Chondrocyte (in vitro differentiated cells): ENCODE results near the gene SLC35F3. TPM values are rescaled to one million over a fixed set of nuclear protein-coding genes. Genes with fewer than 3 reads are reported as not detected.

Experiments
- DNase-seq: peaks from one replicate; pipeline ENCODE4 v3.0.0; 2021; ENCODE audit warnings: mixed read lengths, low spot score
- H3K27ac Mint-ChIP-seq: one replicate; pipeline ENCODE4 v1.8.0; 2021; ENCODE audit warnings: mild to moderate bottlenecking, moderate library complexity, mixed read lengths; ENCODE audit not compliant: unreplicated experiment
- H3K27me3 Mint-ChIP-seq: 2 replicates; pipeline ENCODE4 v1.8.0; 2021; ENCODE audit warnings: low read depth, mixed read lengths
- H3K36me3 Mint-ChIP-seq: 2 replicates; pipeline ENCODE4 v1.8.0; 2021; ENCODE audit warnings: low read depth, mixed read lengths
- H3K4me1 Mint-ChIP-seq: 2 replicates; pipeline ENCODE4 v1.8.0; 2021; ENCODE audit warnings: low read depth, mild to moderate bottlenecking, mixed read lengths
- H3K4me3 Mint-ChIP-seq: one replicate; pipeline ENCODE4 v1.8.0; 2021; ENCODE audit warnings: mild to moderate bottlenecking, moderate library complexity, mixed read lengths; ENCODE audit not compliant: unreplicated experiment
- H3K9me3 Mint-ChIP-seq: 2 replicates; pipeline ENCODE4 v1.8.0; 2021; ENCODE audit warnings: low read depth, mixed read lengths
- CTCF ChIP-seq: fragments of 200-600 bp; sonication (generic); IDR thresholded peaks from 2 replicates; pipeline ENCODE4 v1.5.0; 2021; ENCODE audit warnings: antibody characterized with exemption, mild to moderate bottlenecking, moderate library complexity
- total RNA-seq: library from RNA; stranded (reverse); gene quantifications from 3 replicates; pipeline ENCODE4 v1.2.1, GENCODE V29; 2021

SLC35F3 gene
- total RNA-seq, 1 donor from 2014 or later: not detected

- Mint-ChIP-seq H3K4me1 (no peaks in the 10 kb centered on the region), H3K4me3 (no peak overlapping the region), H3K27ac (no peak overlapping the region), H3K9me3 (peaks cover 13% of the 10 kb centered on the region), H3K27me3 (peaks cover 1% of the 10 kb centered on the region), H3K36me3 (no peaks in the 10 kb centered on the region)
- DNase-seq: no peak
- no peak for TF ChIP-seq CTCF
Measured at GRCh38 chr1:234256359-234256758, 351.9 kb downstream of the SLC35F3 start.

- peaks cover 13% of the 10 kb centered on the region for H3K9me3 Mint-ChIP-seq
- no peaks in the 10 kb centered on the region for H3K36me3 Mint-ChIP-seq
- H3K4me1 Mint-ChIP-seq: no peaks in the 10 kb centered on the region
- H3K27me3 Mint-ChIP-seq: peaks cover 1% of the 10 kb centered on the region
- no peak overlapping the region for H3K4me3 Mint-ChIP-seq
- H3K27ac Mint-ChIP-seq: no peak overlapping the region
- no peak for TF ChIP-seq CTCF
- no peak for DNase-seq
Measured at GRCh38 chr1:234258071-234258470, 353.6 kb downstream of the SLC35F3 start.

- Mint-ChIP-seq H3K4me1 (no peaks in the 10 kb centered on the region), H3K27me3 (peaks cover 4% of the 10 kb centered on the region), H3K9me3 (peaks cover 13% of the 10 kb centered on the region), H3K36me3 (no peaks in the 10 kb centered on the region), H3K27ac (no peak overlapping the region), H3K4me3 (no peak overlapping the region)
- TF ChIP-seq CTCF: no peak
- DNase-seq: no peak
Measured at GRCh38 chr1:234260578-234260977, 356.1 kb downstream of the SLC35F3 start.

- Mint-ChIP-seq H3K4me3 (no peak overlapping the region), H3K9me3 (peaks cover 13% of the 10 kb centered on the region), H3K4me1 (no peaks in the 10 kb centered on the region), H3K27me3 (peaks cover 4% of the 10 kb centered on the region), H3K36me3 (no peaks in the 10 kb centered on the region), H3K27ac (no peak overlapping the region)
- no peak for DNase-seq
- no peak for TF ChIP-seq CTCF
Measured at GRCh38 chr1:234261545-234261944, 357.1 kb downstream of the SLC35F3 start.

- Mint-ChIP-seq H3K4me1 (no peaks in the 10 kb centered on the region), H3K36me3 (no peaks in the 10 kb centered on the region), H3K27ac (no peak overlapping the region), H3K27me3 (peaks cover 2% of the 10 kb centered on the region), H3K4me3 (no peak overlapping the region), H3K9me3 (peaks cover 12% of the 10 kb centered on the region)
- DNase-seq: no peak
- TF ChIP-seq CTCF: no peak
Measured at GRCh38 chr1:234262007-234262753, 357.7 kb downstream of the SLC35F3 start.
